ENCODE results near the gene PPARG. TPM values are rescaled to one million over a fixed set of nuclear protein-coding genes. Genes with fewer than 3 reads are reported as not detected.
A peak's percentile ranks its signal among the peaks of the same experiment; 100 is the strongest.

Gene PPARG
- 10 to 100 TPM; 11.0 to 85.2 (median 31.2) TPM for total RNA-seq
- 10 to 100 TPM in 2 of 3 donors, 1 to 10 TPM in 1; 7.9 to 58.2 (median 26.6) TPM for polyA plus RNA-seq
- long read RNA-seq, donor 1, partial matches to known transcripts = 0 of 4 reads
- long read RNA-seq, donor 1, other reads (novel, unspliced or antisense) = 0 of 4 reads
- long read RNA-seq, donor 2, transcript PPARG-206 (8 exons, 2,006 nt) = major isoform, 6 of 11 reads
- long read RNA-seq, donor 2, partial matches to known transcripts = 0 of 11 reads
- long read RNA-seq, donor 2, other reads (novel, unspliced or antisense) = 0 of 11 reads
- long read RNA-seq, donor 3, transcript PPARG-206 (8 exons, 2,006 nt) = major isoform, 8 of 11 reads
- long read RNA-seq, donor 3, partial matches to known transcripts = 0 of 11 reads
- long read RNA-seq, donor 3, other reads (novel, unspliced or antisense) = 0 of 11 reads
- long read RNA-seq, donor 4, partial matches to known transcripts = 0 of 2 reads
- long read RNA-seq, donor 4, other reads (novel, unspliced or antisense) = 0 of 2 reads
- long read RNA-seq, donor 5, transcript PPARG-206 (8 exons, 2,006 nt) = major isoform, 5 of 11 reads
- long read RNA-seq, donor 5, partial matches to known transcripts = 5 of 11 reads
- long read RNA-seq, donor 5, other reads (novel, unspliced or antisense) = 0 of 11 reads
- long read RNA-seq, donor 6 = 0 reads
- long read RNA-seq, donor 7, transcript PPARG-206 (8 exons, 2,006 nt) = major isoform, 10 of 19 reads
- long read RNA-seq, donor 7, transcript PPARG-207 (7 exons, 1,722 nt) = minor isoform, 5 of 19 reads
- long read RNA-seq, donor 7, partial matches to known transcripts = 0 of 19 reads
- long read RNA-seq, donor 7, other reads (novel, unspliced or antisense) = 0 of 19 reads
- long read RNA-seq, donor 8, transcript PPARG-202 (8 exons, 1,870 nt) = minor isoform, 6 of 34 reads
- long read RNA-seq, donor 8, transcript PPARG-206 (8 exons, 2,006 nt) = major isoform, 16 of 34 reads
- long read RNA-seq, donor 8, partial matches to known transcripts = 6 of 34 reads
- long read RNA-seq, donor 8, other reads (novel, unspliced or antisense) = 0 of 34 reads
- long read RNA-seq, donor 9, transcript PPARG-206 (8 exons, 2,006 nt) = major isoform, 16 of 27 reads
- long read RNA-seq, donor 9, transcript PPARG-214 (6 exons, 1,600 nt) = minor isoform, 6 of 27 reads
- long read RNA-seq, donor 9, partial matches to known transcripts = 5 of 27 reads
- long read RNA-seq, donor 9, other reads (novel, unspliced or antisense) = 0 of 27 reads
- long read RNA-seq, donor 10, partial matches to known transcripts = 0 of 6 reads
- long read RNA-seq, donor 10, other reads (novel, unspliced or antisense) = 0 of 6 reads

- intact Hi-C loops (cut with DNase I; ENCODE audit: low total_unique reads) = no loop called here
- Histone ChIP-seq H3K36me3 (no peaks in the 10 kb centered on the region), H3K27me3 (peaks cover 0 to 32% (median 0%) of the 10 kb centered on the region in 3 donors), H3K4me3 (peak within 1 kb of the TSS; percentile 66 to 88 (median 76)), H3K4me1 (peaks cover 3 to 31% (median 17%) of the 10 kb centered on the region in 4 donors), H3K9me3 (peaks cover 0 to 5% (median 0%) of the 10 kb centered on the region in 4 donors), H3K27ac (peak within 1 kb of the TSS; percentile 86 to 94 (median 93))
- TF ChIP-seq, protein P1, sequence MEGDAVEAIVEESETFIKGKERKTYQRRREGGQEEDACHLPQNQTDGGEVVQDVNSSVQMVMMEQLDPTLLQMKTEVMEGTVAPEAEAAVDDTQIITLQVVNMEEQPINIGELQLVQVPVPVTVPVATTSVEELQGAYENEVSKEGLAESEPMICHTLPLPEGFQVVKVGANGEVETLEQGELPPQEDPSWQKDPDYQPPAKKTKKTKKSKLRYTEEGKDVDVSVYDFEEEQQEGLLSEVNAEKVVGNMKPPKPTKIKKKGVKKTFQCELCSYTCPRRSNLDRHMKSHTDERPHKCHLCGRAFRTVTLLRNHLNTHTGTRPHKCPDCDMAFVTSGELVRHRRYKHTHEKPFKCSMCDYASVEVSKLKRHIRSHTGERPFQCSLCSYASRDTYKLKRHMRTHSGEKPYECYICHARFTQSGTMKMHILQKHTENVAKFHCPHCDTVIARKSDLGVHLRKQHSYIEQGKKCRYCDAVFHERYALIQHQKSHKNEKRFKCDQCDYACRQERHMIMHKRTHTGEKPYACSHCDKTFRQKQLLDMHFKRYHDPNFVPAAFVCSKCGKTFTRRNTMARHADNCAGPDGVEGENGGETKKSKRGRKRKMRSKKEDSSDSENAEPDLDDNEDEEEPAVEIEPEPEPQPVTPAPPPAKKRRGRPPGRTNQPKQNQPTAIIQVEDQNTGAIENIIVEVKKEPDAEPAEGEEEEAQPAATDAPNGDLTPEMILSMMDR (IDR thresholded peaks at IDR 0.05) = peak in 1 of 7 experiments; percentile 0
- peak in 2 of 3 donors; percentile 24 to 60 for TF ChIP-seq POLR2AphosphoS5 (IDR thresholded peaks at IDR 0.05)
- no peak for TF ChIP-seq POLR2A (IDR thresholded peaks at IDR 0.05)
- TF ChIP-seq EP300 (IDR thresholded peaks at IDR 0.05) = no peak
- DNase-seq = peak; percentile 59 to 87
- WGBS, 5 donors = 1% methylated on average over 15 to 87 of the region's 87 CpGs
Measured at GRCh38 chr3:12288182-12289129, at the start of gene PPARG. TSS of gene PPARG (plus strand) at chr3:12289070. CDS start at chr3:12379712, 90,642 bp downstream.

DNA sequence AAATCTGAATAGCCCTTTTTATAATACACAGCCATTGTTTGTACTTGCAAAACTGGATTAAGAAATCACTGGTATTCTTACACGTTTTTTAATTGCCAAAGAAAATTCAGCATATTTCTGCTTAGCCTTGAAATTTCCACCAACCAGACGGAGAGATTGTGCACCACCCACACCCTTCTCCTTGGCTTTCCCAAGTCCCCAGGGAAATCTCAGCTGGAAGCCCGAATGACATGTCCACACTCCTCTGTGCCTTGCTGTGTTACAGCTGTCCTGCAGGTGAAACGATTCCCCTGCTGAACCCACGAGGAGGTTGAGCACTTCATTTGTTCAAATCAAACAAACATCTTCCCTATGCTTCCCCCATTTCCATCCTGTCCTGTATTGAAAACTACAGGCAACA lies 49.6 kb upstream of the PPARG start:
- no peak for DNase-seq
- TF ChIP-seq EP300 (IDR thresholded peaks at IDR 0.05) (no peak), POLR2A (IDR thresholded peaks at IDR 0.05) (no peak), POLR2AphosphoS5 (IDR thresholded peaks at IDR 0.05) (no peak)
- TF ChIP-seq, protein P1 (IDR thresholded peaks at IDR 0.05) = no peak
- H3K27ac ChIP-seq = no peak overlapping the region
- no peaks in the 10 kb centered on the region for H3K27me3 ChIP-seq
- H3K36me3 ChIP-seq = no peaks in the 10 kb centered on the region
- WGBS, 5 donors = 44 to 59% (median 52%) methylated on average over 5 of the region's 5 CpGs
- H3K9me3 ChIP-seq = no peaks in the 10 kb centered on the region
- intact Hi-C loops (cut with DNase I; ENCODE audit: low total_unique reads) = no loop called here
- peaks cover 9 to 18% (median 11%) of the 10 kb centered on the region in 4 donors for H3K4me1 ChIP-seq
- no peak overlapping the region for H3K4me3 ChIP-seq

DNA sequence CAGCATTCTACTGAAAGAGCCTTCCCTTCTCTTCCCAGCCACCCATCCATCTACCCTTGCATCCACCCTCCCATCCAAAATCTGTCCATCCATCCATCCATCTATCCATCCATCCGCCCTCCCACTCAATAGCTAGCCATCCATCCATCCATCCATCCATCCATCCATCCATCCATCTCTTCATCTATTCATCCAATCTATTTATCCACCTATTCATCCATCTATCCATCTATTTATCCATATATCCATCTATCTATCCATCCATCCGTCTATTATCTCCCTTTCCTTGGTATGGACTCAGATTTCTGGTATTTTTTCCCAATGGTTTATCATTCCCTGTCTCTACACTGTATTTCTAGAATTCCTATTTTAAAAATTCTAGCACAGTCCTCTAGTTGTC lies 46.1 kb upstream of the PPARG start:
- 71 to 99% (median 93%) methylated on average over 2 of the region's 2 CpGs for WGBS, 5 donors

More for the DNA sequence above, 46.1 kb upstream of the PPARG start:
- H3K27me3 ChIP-seq = no peaks in the 10 kb centered on the region
- H3K9me3 ChIP-seq = no peaks in the 10 kb centered on the region
- no peak for TF ChIP-seq POLR2A (IDR thresholded peaks at IDR 0.05)
- no peak for TF ChIP-seq POLR2AphosphoS5 (IDR thresholded peaks at IDR 0.05)
- TF ChIP-seq EP300 (IDR thresholded peaks at IDR 0.05) = no peak
- TF ChIP-seq, protein P1 (IDR thresholded peaks at IDR 0.05) = no peak
- intact Hi-C loops (cut with DNase I; ENCODE audit: low total_unique reads) = no loop called here
- H3K4me1 ChIP-seq = no peaks in the 10 kb centered on the region
- no peak overlapping the region for H3K27ac ChIP-seq
- H3K4me3 ChIP-seq = no peak overlapping the region
- DNase-seq = no peak
- no peaks in the 10 kb centered on the region for H3K36me3 ChIP-seq

Data from stomach (tissue), 19 donors.